ENCODE measurements around the gene CD6. TPM values are rescaled to one million over a fixed set of nuclear protein-coding genes. Genes with fewer than 3 reads are reported as not detected.

CD6 gene
- polyA plus RNA-seq, 2 of the 4 experiments (the other 2 are of a cell fraction): 0.06 TPM

DNA sequence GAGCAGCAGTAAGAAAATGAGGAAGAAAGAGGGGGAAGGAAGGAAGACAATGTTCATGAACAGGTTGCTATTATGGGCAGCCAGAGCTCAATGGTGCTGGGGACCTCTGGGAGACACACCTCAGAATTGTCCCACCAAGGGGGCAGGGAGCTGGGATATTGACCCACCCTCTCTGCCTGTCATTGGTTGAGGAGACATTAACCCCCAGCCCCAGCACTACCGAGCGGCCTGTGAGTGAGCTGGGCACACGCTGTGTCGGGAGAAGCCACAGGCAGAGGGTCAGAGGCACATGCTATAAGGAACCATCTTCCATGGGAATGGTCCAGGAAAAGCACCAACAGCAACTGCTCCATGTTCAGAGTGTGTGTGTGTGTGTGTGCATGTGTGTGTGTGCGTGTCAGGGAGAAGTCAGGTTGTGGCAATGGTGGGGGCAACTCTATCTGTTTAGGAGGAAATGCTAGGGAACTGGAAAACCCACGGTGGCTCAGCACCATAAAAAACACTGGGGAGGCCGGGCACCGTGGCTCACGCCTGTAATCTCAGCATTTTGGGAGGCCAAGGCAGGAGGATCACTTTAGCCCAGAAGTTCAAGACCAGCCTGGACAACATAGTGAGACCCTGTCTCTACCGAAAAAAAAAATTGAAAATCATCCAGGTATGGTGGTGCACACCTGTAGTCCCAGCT lies 49.2 kb downstream of the CD6 start:
- no peaks in the 10 kb centered on the region for H3K9me3 ChIP-seq
- no peak for DNase-seq (ENCODE audit: low read depth in 1 of 2, low spot score in 1 of 2)
- H3K4me3 ChIP-seq: no peak overlapping the region
- no peak for FAIRE-seq
- H3K4me2 ChIP-seq: no peak overlapping the region
- no peak overlapping the region for H3K27ac ChIP-seq
- 86% methylated on average over 10 of the region's 10 CpGs for WGBS (ENCODE audit: missing lambda C conversion rate)
- ChIA-PET POLR2A (no interaction called here), CTCF (interaction anchor here (0.9 kb wide), 1 partner anchor 10 kb away, joined by 3 read pairs; no protein-coding TSS in a partner anchor)
- TF ChIP-seq ATOH8 (CRISPR knock-in tag; IDR thresholded peaks at IDR 0.05; ENCODE audit: low read depth): no peak
- no peak for TF ChIP-seq TP53 (CRISPR knock-in tag; IDR thresholded peaks at IDR 0.05)
- TF ChIP-seq HDAC2 (IDR thresholded peaks at IDR 0.05): no peak
- no peak for TF ChIP-seq HEYL (CRISPR knock-in tag; IDR thresholded peaks at IDR 0.05)
- TF ChIP-seq CBX8 (IDR thresholded peaks at IDR 0.05): no peak
- TF ChIP-seq, protein P1, sequence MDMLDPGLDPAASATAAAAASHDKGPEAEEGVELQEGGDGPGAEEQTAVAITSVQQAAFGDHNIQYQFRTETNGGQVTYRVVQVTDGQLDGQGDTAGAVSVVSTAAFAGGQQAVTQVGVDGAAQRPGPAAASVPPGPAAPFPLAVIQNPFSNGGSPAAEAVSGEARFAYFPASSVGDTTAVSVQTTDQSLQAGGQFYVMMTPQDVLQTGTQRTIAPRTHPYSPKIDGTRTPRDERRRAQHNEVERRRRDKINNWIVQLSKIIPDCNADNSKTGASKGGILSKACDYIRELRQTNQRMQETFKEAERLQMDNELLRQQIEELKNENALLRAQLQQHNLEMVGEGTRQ (IDR thresholded peaks at IDR 0.05): no peak
- TF ChIP-seq RNF2 (IDR thresholded peaks at IDR 0.05; ENCODE audit: borderline replicate concordance, low read depth): no peak
- TF ChIP-seq NFE2L2 (conservative IDR thresholded peaks at IDR 0.05; ENCODE audit: low read length): no peak
- TF ChIP-seq CTCF (IDR thresholded peaks at IDR 0.05): no peak
- no peak for TF ChIP-seq PHF8 (IDR thresholded peaks at IDR 0.05; ENCODE audit: borderline replicate concordance, low read depth)
- no peak for TF ChIP-seq REST (IDR thresholded peaks at IDR 0.05)
- ATAC-seq: no peak
- no peaks in the 10 kb centered on the region for H3K4me1 ChIP-seq

- H3K4me3 ChIP-seq: no peak overlapping the region
- WGBS (ENCODE audit: missing lambda C conversion rate): 80% methylated on average over 3 of the region's 14 CpGs
- POLR2A ChIA-PET: no interaction called here
- no peaks in the 10 kb centered on the region for H3K9me3 ChIP-seq
- DNase-seq (ENCODE audit: low read depth in 1 of 2, low spot score in 1 of 2) (no peak), FAIRE-seq (no peak), ATAC-seq (no peak)
- CTCF ChIA-PET: interaction anchor here (0.6 kb wide), 1 partner anchor 443 kb away, joined by 3 read pairs; no protein-coding TSS in a partner anchor
- 0 out of 3 replicates have a peak overlapping the region, but pooled peaks have one; percentile 34 for H3K4me2 ChIP-seq
- H3K4me1 ChIP-seq: no peaks in the 10 kb centered on the region
- H3K27ac ChIP-seq: no peak overlapping the region
- TF ChIP-seq SREBF2 (IDR thresholded peaks at IDR 0.05) (no peak), RAD21 (conservative IDR thresholded peaks at IDR 0.05 in 1 of 2, IDR thresholded peaks at IDR 0.05 in 1 of 2) (no peak), CHD4 (IDR thresholded peaks at IDR 0.05; ENCODE audit: borderline replicate concordance) (no peak), RNF2 (IDR thresholded peaks at IDR 0.05; ENCODE audit: borderline replicate concordance, low read depth) (no peak), EHF (CRISPR knock-in tag; IDR thresholded peaks at IDR 0.05) (no peak), MYC (IDR thresholded peaks at IDR 0.05; ENCODE audit: borderline replicate concordance, low read length) (no peak), NFE2L2 (conservative IDR thresholded peaks at IDR 0.05; ENCODE audit: low read length) (no peak), KDM5A (IDR thresholded peaks at IDR 0.05) (no peak), ZFP36 (IDR thresholded peaks at IDR 0.05; ENCODE audit: borderline replicate concordance, partially characterized antibody) (no peak), CTCF (IDR thresholded peaks at IDR 0.05) (no peak)
- TF ChIP-seq, protein P2, sequence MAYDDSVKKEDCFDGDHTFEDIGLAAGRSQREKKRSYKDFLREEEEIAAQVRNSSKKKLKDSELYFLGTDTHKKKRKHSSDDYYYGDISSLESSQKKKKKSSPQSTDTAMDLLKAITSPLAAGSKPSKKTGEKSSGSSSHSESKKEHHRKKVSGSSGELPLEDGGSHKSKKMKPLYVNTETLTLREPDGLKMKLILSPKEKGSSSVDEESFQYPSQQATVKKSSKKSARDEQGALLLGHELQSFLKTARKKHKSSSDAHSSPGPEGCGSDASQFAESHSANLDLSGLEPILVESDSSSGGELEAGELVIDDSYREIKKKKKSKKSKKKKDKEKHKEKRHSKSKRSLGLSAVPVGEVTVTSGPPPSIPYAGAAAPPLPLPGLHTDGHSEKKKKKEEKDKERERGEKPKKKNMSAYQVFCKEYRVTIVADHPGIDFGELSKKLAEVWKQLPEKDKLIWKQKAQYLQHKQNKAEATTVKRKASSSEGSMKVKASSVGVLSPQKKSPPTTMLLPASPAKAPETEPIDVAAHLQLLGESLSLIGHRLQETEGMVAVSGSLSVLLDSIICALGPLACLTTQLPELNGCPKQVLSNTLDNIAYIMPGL (CRISPR knock-in tag; IDR thresholded peaks at IDR 0.05; ENCODE audit: borderline replicate concordance): no peak
- TF ChIP-seq, protein P3, sequence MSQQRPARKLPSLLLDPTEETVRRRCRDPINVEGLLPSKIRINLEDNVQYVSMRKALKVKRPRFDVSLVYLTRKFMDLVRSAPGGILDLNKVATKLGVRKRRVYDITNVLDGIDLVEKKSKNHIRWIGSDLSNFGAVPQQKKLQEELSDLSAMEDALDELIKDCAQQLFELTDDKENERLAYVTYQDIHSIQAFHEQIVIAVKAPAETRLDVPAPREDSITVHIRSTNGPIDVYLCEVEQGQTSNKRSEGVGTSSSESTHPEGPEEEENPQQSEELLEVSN (IDR thresholded peaks at IDR 0.05; ENCODE audit: borderline replicate concordance, low read depth): no peak
Observed at GRCh38 chr11:61021661-61022212, 50.3 kb downstream of the CD6 start.
